HEK293 (cell line): ENCODE data around the gene GRAMD1B.

Experiments
- CTCF ChIA-PET: fragments of 350-600 bp; formaldehyde crosslinking; extraction: SDS; loops from one replicate; lab custom pipeline; 2021; ENCODE audit warnings: antibody characterized with exemption; lab: Yijun Ruan, JAX
- POLR2A ChIA-PET: fragments of 300-600 bp; formaldehyde crosslinking; extraction: SDS; loops from one replicate; lab custom pipeline; 2020; ENCODE audit warnings: antibody characterized with exemption, inconsistent platforms; lab: Yijun Ruan, JAX
- H3K27ac ChIP-seq: fragments of 200-500 bp; sonication (Bioruptor generic); 2 replicates; pipeline ENCODE4 v1.5.1; 2014; ENCODE audit warnings: low read depth, low read length, control low read depth, inconsistent platforms; ENCODE audit errors: extremely low read depth
- H3K36me3 ChIP-seq, 2 experiments: fragments of 200-500 bp in 1 of 2; sonication (Bioruptor generic) in 1 of 2; 1 replicate in 1 of 2; 2 replicates in 1 of 2; pipeline ENCODE4 v1.5.1; 2014 to 2017; ENCODE audit warnings: inconsistent platforms in 2 of 2, low read length in 2 of 2; ENCODE audit not compliant: control insufficient read depth in 2 of 2, insufficient read depth in 1 of 2
- H3K4me1 ChIP-seq: fragments of 200-500 bp; sonication (Bioruptor generic); 2 replicates; pipeline ENCODE4 v1.5.1; 2014; ENCODE audit warnings: mild to moderate bottlenecking, low read length, inconsistent platforms; ENCODE audit not compliant: control insufficient read depth, insufficient read depth
- H3K4me3 ChIP-seq: 2 replicates; pipeline ENCODE4 v1.5.1; 2011; ENCODE audit warnings: low read depth, mild to moderate bottlenecking, control low read depth, low read length, moderate library complexity
- H3K9me3 ChIP-seq: fragments of 200-500 bp; sonication (Bioruptor generic); 2 replicates; pipeline ENCODE4 v1.5.1; 2014; ENCODE audit warnings: low read depth, low read length, inconsistent platforms; ENCODE audit not compliant: control insufficient read depth, insufficient read depth
- CTCF ChIP-seq: fragments of 450-650 bp; formaldehyde crosslinking; IDR thresholded peaks from 2 replicates; pipeline ENCODE4 v1.5.1; 2016; ENCODE audit warnings: missing biosample characterization, missing genetic modification characterization
- KLF16 ChIP-seq: fragments of 450-650 bp; formaldehyde crosslinking; IDR thresholded peaks from 2 replicates; pipeline ENCODE4 v1.5.1; 2017; ENCODE audit warnings: missing biosample characterization, missing genetic modification characterization
- KLF9 ChIP-seq: fragments of 450-650 bp; formaldehyde crosslinking; IDR thresholded peaks from 2 replicates; pipeline ENCODE4 v1.5.1; 2016; ENCODE audit warnings: missing biosample characterization, missing genetic modification characterization, low read depth
- MZF1 ChIP-seq: fragments of 450-650 bp; formaldehyde crosslinking; IDR thresholded peaks from 2 replicates; pipeline ENCODE4 v1.5.1; 2017; ENCODE audit warnings: missing biosample characterization, missing genetic modification characterization, borderline replicate concordance
- PRDM2 ChIP-seq: fragments of 450-650 bp; formaldehyde crosslinking; IDR thresholded peaks from 2 replicates; pipeline ENCODE4 v1.5.1; 2016; ENCODE audit warnings: missing biosample characterization, missing genetic modification characterization, borderline replicate concordance
- ZBTB49 ChIP-seq: fragments of 450-650 bp; formaldehyde crosslinking; IDR thresholded peaks from 2 replicates; pipeline ENCODE4 v1.5.1; 2016; ENCODE audit warnings: missing biosample characterization, missing genetic modification characterization, low read depth
- ZNF114 ChIP-seq: fragments of 450-650 bp; formaldehyde crosslinking; IDR thresholded peaks from 2 replicates; pipeline ENCODE4 v1.5.0; 2017; ENCODE audit warnings: missing biosample characterization, missing genetic modification characterization
- ZNF214 ChIP-seq: fragments of 450-650 bp; formaldehyde crosslinking; IDR thresholded peaks from 2 replicates; pipeline ENCODE4 v1.5.1; 2017; ENCODE audit warnings: missing biosample characterization, mild to moderate bottlenecking, missing genetic modification characterization, borderline replicate concordance
- ZNF280C ChIP-seq: fragments of 450-650 bp; formaldehyde crosslinking; IDR thresholded peaks from 2 replicates; pipeline ENCODE4 v1.5.1; 2016; ENCODE audit warnings: missing biosample characterization, missing genetic modification characterization
- ZNF324 ChIP-seq: fragments of 450-650 bp; formaldehyde crosslinking; IDR thresholded peaks from 2 replicates; pipeline ENCODE4 v1.5.1; 2016; ENCODE audit warnings: missing biosample characterization, missing genetic modification characterization
- ZNF394 ChIP-seq: fragments of 450-650 bp; formaldehyde crosslinking; IDR thresholded peaks from 2 replicates; pipeline ENCODE4 v1.5.1; 2016; ENCODE audit warnings: missing biosample characterization, missing genetic modification characterization, mild to moderate bottlenecking, moderate library complexity, borderline replicate concordance
- ZNF416 ChIP-seq: fragments of 450-650 bp; formaldehyde crosslinking; IDR thresholded peaks from 2 replicates; pipeline ENCODE4 v1.5.1; 2016; ENCODE audit warnings: missing biosample characterization, missing genetic modification characterization
- ZNF449 ChIP-seq: fragments of 450-650 bp; formaldehyde crosslinking; IDR thresholded peaks from 2 replicates; pipeline ENCODE4 v1.5.1; 2017; ENCODE audit warnings: missing biosample characterization, mild to moderate bottlenecking, missing genetic modification characterization, moderate library complexity
- ZNF548 ChIP-seq: fragments of 450-650 bp; formaldehyde crosslinking; IDR thresholded peaks from 2 replicates; pipeline ENCODE4 v1.5.1; 2016; ENCODE audit warnings: missing biosample characterization, missing genetic modification characterization
- ZNF571 ChIP-seq: fragments of 450-650 bp; formaldehyde crosslinking; IDR thresholded peaks from 2 replicates; pipeline ENCODE4 v1.5.0; 2017; ENCODE audit warnings: missing biosample characterization, missing genetic modification characterization
- ZNF664 ChIP-seq: fragments of 450-650 bp; formaldehyde crosslinking; IDR thresholded peaks from 2 replicates; pipeline ENCODE4 v1.5.1; 2016; ENCODE audit warnings: missing biosample characterization, missing genetic modification characterization
- ZNF704 ChIP-seq: fragments of 450-650 bp; formaldehyde crosslinking; IDR thresholded peaks from 2 replicates; pipeline ENCODE4 v1.5.1; 2016; ENCODE audit warnings: missing biosample characterization, missing genetic modification characterization
- ZNF785 ChIP-seq: fragments of 450-650 bp; formaldehyde crosslinking; IDR thresholded peaks from 2 replicates; pipeline ENCODE4 v1.5.1; 2016; ENCODE audit warnings: missing biosample characterization, missing genetic modification characterization
- ZNF830 ChIP-seq: fragments of 450-650 bp; IDR thresholded peaks from 2 replicates; pipeline ENCODE4 v1.5.0; 2018; ENCODE audit warnings: missing biosample characterization, missing genetic modification characterization, low read depth, mild to moderate bottlenecking, moderate library complexity

GRAMD1B gene

GRCh38 chr11:123611698-123612097 lies 181.6 kb downstream of the GRAMD1B start:
- no peaks in the 10 kb centered on the region for H3K9me3 ChIP-seq
- H3K4me1 ChIP-seq: no peaks in the 10 kb centered on the region
- ChIA-PET CTCF (interaction anchor here (1.2 kb wide), 1 partner anchor 35 kb away, joined by 4 read pairs; no protein-coding TSS in a partner anchor), POLR2A (no interaction called here)
- H3K36me3 ChIP-seq: peaks cover 0 to 80% of the 10 kb centered on the region in 2 experiments; a peak in 1 of 3 replicates
- TF ChIP-seq ZNF571 (tag by site-specific recombination): no peak
- TF ChIP-seq ZBTB49 (tag by site-specific recombination): no peak
- TF ChIP-seq PRDM2 (tag by site-specific recombination): no peak
- TF ChIP-seq ZNF548 (tag by site-specific recombination): no peak
- no peak for TF ChIP-seq KLF9
- no peak for TF ChIP-seq ZNF394
- TF ChIP-seq ZNF704: no peak
- TF ChIP-seq MZF1 (tag by site-specific recombination): no peak
- no peak for TF ChIP-seq ZNF664 (tag by site-specific recombination)
- TF ChIP-seq, all 188 proteins: peak for 0
- H3K4me3 ChIP-seq: no peak overlapping the region
- H3K27ac ChIP-seq: no peak overlapping the region

GRCh38 chr11:123616505-123617198 lies 186.6 kb downstream of the GRAMD1B start:
- Histone ChIP-seq H3K36me3 (peaks cover 0 to 63% of the 10 kb centered on the region in 2 experiments; a peak in 1 of 3 replicates), H3K27ac (no peak overlapping the region), H3K4me3 (no peak overlapping the region), H3K4me1 (no peaks in the 10 kb centered on the region), H3K9me3 (no peaks in the 10 kb centered on the region)
- CTCF ChIA-PET: interaction anchor here (0.5 to 0.8 kb wide), 3 partner anchors 36 to 278 kb away, joined by 3 to 5 read pairs (median 3); no protein-coding TSS in a partner anchor
- POLR2A ChIA-PET: no interaction called here
- no peak for TF ChIP-seq KLF16 (tag by site-specific recombination)
- no peak for TF ChIP-seq ZNF114
- TF ChIP-seq ZNF785 (tag by site-specific recombination): no peak
- TF ChIP-seq ZNF416 (tag by site-specific recombination): no peak
- TF ChIP-seq CTCF (tag by site-specific recombination): no peak
- no peak for TF ChIP-seq ZNF280C
- no peak for TF ChIP-seq ZNF214
- TF ChIP-seq ZNF449 (tag by site-specific recombination): no peak
- no peak for TF ChIP-seq ZNF324 (tag by site-specific recombination)
- TF ChIP-seq ZNF830 (tag by site-specific recombination): no peak
